Stimulated activated CD8-positive, alpha-beta memory T cell treated with anti-CD3 and anti-CD28 coated beads, Interleukin-12 subunit alpha, Interleukin-12 subunit beta, amount 100 ng/mL, for 4 hours (primary cell): ENCODE data around the gene MEGF11.

Experiments
- DNase-seq: peaks from one replicate; pipeline ENCODE4 v3.0.0-alpha.2; 2020; ENCODE audit warnings: low read depth

MEGF11 gene

GRCh38 chr15:66092053-66093016 is 161.2 kb downstream of the MEGF11 start:
- no peak for DNase-seq

DNA sequence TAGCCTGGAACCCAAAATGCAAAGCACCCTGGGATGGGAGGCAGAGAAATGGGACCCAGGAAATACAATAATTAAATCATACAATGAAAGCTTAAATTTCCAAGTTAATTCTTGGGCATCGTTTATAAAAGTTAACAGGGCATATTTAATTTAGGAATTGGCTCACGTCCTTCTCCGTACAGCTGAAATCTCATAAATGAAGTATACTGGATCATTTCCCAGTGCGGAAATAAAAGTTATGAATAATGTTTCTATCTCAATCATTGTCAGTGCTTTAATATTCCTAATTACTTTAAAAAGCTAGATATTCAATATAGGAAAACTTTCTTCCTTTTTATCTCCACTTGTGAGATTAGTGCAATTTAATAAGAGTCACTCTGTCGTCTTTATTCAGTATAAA is 164.0 kb downstream of the MEGF11 start:
- no peak for DNase-seq

DNA sequence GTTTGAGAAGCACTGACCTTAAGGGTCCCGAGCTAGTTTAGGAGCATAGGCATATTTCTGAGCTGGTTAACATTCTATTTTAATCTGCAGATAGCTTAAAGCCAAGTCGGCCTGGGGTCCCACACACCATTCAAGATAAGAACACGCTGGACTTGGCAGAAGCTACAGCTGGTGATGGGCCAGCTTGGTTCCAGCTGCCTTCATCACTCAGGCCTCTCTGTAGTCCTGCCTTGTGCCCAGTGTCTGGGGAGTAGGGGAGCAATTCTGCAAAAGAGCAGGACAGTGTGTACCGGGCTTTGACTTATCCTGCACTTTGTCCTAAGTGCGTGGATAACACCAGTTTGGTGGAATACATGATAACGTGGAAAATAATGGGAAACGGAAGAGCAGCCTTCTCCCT is 164.5 kb downstream of the MEGF11 start:
- no peak for DNase-seq

DNA sequence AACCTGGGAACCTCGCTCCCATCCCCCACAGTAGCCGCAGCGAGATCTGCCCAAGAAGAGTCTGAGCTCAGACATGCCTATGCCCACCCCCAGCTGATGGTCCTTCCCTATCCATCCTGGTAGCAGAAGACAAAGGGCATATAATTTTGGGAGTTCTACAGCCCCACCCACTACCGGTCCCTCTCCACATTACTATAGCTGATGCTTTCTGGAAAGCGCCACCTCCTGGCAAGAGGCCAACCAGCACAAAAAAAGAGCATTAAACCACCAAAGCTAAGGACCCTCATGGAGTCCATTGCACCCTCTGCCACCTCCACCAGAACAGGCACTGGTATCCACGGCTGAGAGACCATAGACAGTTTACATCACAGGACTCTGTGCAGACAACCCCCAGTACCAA is 168.4 kb downstream of the MEGF11 start:
- no peak for DNase-seq

DNA sequence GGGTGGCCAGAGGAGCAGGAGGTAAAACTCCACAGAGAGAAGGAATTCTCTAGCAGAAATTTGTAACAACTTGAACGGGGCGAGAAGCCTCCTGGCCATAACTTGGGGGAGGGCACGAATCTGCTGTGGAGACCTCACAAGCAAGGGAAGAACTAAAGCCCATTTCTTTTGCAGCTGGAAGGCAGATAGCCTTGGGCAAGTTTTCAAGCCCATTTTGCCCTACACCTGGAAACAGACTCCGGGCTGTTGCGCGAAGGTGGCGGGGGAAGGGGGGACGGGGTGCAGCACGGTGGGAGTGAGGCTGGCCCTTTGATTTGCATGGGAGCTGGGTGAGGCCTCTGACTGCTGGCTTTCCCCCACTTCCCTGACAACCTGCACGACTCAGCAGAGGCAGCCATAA is 168.8 kb downstream of the MEGF11 start:
- DNase-seq = no peak

- no peak for DNase-seq
These were observed 172.7 kb downstream of the MEGF11 start for GRCh38 chr15:66080717-66081398.

DNA sequence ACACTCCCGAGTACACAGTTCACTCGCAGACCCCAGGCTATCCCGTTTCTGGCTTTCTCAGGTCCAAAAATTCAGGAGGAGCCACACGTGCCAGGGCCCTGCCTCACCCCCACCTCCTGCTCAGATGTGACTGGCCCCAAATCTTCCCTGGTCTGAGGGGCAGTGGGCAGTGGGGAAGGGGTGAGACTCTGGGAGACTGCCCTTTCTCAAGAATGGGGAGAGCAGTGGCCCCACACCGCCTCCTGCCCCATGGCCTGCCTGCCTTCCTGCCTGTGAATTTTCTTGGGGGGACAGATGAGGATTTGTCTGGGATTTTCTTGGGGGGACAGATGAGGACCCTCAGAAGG is 174.6 kb downstream of the MEGF11 start:
- DNase-seq = no peak

DNA sequence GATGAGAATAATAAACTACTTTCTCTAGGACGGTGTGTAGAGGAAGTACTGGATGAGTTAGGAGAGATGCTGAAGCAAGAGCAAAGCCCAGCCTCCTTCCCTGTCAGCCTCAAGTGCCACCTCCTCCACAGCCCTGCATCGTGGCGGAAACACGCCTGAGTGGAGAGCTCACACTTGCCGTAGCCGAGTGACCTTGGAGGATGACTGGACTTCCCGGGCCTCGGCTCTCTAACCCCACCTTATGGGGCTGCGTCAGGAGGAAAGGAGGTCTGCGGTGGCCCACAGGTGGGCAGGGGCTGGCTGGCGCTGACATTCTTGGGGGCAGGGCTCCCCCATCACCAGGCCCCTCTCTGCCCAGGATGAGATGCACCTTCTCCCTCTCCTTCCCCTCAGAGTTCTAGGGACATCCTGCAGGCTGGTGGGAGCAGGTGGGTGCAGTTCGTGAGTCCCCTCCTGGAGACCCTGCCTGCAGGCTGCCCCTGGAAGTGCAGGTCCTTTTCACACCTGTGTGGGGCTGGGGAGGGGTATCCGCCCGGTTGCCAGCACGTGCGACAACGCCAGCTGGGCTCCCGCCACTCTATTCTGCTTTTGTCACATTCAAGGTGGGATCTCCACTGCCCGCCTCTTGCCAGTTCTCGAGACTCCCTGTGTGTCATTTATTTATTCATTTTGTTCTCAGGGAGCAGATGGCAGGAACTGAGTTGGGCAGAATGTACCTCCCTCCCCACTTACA is 175.2 kb downstream of the MEGF11 start:
- no peak for DNase-seq

DNA sequence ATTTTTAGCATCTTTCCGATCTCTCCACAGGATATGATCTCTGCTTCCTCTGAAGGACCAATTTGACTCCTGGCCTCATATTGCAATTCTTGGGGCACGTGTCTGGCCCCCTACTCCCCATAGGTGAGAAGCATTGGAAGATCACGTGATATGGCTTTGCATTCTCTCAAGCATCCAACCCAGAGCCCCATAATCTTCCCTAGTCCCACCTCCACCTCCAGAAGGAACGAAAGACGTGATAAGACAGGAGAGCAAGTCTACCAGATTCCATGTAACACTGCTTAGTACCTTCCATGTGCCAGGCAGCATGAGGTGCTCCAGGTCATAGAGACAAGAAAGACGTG is 176.3 kb downstream of the MEGF11 start:
- no peak for DNase-seq

DNA sequence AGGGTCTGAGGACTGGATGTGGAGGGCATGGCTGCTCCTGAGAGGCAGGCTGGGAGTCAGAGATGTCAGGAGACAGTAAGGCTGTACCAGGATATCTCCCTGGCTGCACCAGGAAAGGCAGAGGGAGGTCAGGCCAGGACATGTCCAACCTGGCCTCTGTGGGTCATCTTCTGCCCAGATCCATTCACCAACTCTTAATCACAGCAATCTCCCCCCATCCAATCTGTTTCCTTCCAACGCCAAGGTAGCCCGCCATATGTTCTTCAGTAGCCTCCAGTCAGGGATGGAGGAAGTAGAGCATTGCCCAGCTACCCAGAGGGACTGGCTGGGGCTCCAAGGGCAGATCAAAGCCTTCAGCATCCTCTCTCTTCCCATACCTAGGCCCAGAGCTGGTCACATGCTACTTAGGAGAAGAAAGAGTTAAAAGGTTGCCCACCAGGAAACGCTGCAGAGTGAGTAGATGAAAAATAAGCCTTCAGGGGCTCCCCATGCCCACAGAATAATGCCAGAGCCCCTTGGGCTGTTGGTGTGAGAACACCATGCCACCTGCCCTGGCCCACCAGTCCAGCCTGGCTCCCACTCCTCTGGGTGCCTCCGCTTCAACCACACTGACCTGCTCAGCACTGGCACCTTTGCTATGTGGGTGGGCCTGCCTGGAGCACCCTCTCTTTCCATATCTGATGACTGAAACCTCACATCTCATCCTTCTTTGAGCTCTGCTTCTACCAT is 176.8 kb downstream of the MEGF11 start:
- DNase-seq = no peak

DNA sequence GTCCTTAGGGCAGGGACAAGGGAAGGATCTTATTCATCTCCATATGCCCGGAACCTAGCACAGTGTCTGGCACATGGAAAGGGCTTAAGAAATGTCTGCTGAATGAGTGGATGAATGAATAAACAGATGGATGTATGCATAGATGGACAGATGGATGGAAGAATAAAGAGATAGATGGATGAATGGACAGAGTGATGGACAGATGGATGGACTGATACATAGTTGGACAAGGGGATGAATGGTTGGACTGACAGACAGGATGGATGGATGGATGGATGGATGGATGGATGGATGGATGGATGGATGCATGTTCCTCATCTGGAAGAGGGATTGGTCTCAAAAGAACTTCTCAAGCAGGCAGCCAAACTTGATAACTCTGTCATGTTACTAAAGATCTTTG is 177.6 kb downstream of the MEGF11 start:
- no peak for DNase-seq

- DNase-seq = no peak
These were observed 180.8 kb downstream of the MEGF11 start for GRCh38 chr15:66072616-66073361.

- DNase-seq = no peak
These were observed 181.6 kb downstream of the MEGF11 start for GRCh38 chr15:66071921-66072295.

DNA sequence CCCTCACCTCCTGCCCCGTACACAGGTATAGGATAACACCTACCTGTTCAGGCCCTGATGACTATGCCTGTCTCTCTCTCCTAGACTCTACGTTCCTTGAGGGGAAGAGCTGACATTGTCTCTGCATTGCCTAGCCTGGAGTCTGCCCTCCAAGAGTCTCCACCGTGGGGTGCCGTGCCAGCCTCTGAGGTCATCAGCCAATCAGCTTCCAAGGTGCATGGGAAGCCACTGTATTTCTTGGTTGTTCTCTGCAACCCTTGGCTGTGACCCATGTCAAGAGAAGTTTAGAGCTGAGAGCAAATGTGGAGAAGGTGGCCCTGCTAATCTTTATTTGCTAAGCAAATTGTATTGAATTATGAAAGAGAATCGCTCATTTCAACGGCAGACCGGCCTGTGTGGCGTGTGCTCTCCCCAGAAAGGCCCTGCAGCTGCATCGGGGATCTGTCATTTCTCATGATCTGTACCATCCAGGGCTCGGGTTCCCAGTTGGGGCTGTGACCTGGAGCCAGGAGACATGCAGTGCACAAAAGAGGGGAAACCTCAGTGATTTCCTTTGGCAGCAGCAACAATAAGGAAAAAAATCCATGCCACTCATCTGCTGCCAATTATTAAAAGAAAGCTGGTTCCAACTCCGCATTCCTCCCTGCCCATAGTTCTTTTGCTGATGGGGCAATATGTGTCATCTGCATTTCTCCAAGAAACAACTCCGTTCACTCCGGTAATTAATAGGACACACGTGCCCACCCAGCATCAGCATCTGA is 182.2 kb downstream of the MEGF11 start:
- no peak for DNase-seq

DNA sequence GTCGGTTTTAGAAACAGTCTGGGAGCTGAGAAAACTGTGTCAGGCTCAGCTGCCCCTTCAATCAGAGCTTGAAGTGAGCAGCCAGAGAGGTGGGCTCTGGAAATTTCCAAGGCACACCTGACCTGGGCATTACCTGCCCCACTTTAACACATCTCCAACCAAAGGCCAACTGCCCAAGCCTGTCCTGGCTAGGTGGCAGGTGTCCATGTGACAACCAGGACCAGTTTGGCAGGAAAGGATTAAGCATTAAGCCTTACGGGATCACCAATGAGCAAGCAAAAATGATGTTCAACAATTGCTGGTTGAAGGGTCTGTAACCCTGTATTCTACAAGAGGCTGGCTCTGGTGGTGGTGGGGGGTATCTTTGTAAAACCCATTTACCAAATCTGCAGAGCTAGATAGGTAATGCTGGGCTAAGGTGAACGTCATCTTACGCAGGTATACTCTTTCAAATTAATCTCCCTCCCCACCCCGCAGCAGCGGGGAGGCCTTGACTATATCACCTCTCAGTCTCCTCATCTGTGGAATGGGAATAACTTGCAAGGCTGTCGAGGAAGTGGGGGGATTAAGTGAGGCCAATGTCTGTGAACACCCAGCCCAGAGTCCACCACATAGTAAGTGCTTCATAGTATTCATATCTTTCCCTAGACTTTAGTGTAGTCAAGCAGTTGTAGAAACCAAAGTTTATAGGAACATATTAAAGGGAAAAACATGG is 183.2 kb downstream of the MEGF11 start:
- DNase-seq = no peak

- DNase-seq = no peak
These were observed 183.8 kb downstream of the MEGF11 start for GRCh38 chr15:66069751-66070150.

- no peak for DNase-seq
These were observed 184.7 kb downstream of the MEGF11 start for GRCh38 chr15:66068801-66069200.

- no peak for DNase-seq
These were observed 185.9 kb downstream of the MEGF11 start for GRCh38 chr15:66067687-66068086.

DNA sequence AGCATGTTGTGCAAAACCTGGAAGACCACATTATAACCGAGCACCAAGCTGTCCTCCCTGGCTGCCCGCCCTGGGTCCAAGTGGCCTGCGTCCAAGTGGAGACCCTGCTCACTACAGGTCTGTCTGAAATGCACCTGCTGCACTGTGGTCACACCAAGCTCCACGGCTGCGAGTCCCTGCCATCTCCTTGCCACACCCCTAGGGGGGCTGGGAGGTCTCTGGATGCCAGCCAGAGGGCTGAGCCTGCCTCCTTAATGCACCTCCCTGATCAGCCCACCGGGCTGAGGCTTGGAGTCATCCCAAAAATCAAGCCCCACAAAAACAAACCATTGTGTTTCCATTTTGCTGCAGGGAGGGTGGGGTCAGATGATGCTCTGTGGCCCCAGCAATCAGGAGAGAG is 187.1 kb downstream of the MEGF11 start:
- no peak for DNase-seq

- DNase-seq = no peak
These were observed 187.5 kb downstream of the MEGF11 start for GRCh38 chr15:66066005-66066404.
